ENCODE measurements around the gene MAP1A. TPM values are rescaled to one million over a fixed set of nuclear protein-coding genes. Genes with fewer than 3 reads are reported as not detected.
A peak's percentile ranks its signal among the peaks of the same experiment; 100 is the strongest.

Gene MAP1A
- total and polyA plus RNA-seq, 2 of the 13 experiments (the other 11 are each of a cell fraction or from before 2014, with no cell fraction given), result 0.01 to 0.07 TPM

DNA sequence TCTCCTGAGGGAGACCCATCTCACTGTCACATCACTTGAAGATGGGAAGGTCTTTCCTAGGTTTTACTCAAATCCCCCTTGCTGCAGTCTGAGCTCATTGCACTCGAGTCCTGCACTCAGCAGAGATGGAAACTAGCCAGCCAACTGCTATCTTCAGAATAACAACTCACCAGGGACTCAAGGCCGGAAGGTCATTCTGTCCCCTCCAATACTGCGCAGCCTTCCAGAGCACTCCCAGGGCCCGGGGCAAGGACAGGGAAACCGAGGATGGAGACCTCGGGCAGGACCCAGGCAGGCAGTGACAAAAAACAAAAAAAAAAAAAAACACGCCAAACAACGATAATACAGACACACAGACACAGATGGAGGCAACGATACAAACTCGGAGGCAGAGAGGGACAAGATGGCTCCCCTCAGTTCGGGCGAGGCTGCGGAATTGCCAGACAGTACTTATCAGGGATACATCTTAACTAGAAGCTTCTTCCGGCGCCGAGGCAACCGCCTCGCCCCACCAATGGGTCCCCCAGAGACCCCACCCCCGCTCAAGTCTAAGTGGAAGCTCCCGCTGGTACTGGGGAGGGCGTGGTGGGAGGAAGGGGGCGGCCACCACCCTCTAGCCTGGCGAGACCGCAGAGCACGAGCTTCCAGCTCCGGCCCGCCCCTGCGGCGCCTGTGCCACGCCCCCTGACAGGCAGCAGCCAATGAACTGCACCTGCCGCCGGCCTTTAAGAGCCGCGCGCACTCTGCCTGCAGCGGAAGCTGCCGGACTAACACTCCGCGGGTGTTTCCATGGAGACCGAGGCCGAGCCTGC is 7.0 kb upstream of the MAP1A start (continued):
- TF ChIP-seq HOXA5 (CRISPR knock-in tag; IDR thresholded peaks at IDR 0.05), result no peak
- TF ChIP-seq YEATS2 (CRISPR knock-in tag; IDR thresholded peaks at IDR 0.05; ENCODE audit: borderline replicate concordance), result 0 out of 2 replicates have a peak, but pooled peaks have one; percentile 33
- no peak for TF ChIP-seq ZNF460 (CRISPR knock-in tag; IDR thresholded peaks at IDR 0.05; ENCODE audit: borderline replicate concordance)
- peak; percentile 72 for TF ChIP-seq SP2 (CRISPR knock-in tag; IDR thresholded peaks at IDR 0.05)
- no peak for TF ChIP-seq ZNF260 (CRISPR knock-in tag; IDR thresholded peaks at IDR 0.05; ENCODE audit: borderline replicate concordance, low read depth)
- TF ChIP-seq, protein P1, sequence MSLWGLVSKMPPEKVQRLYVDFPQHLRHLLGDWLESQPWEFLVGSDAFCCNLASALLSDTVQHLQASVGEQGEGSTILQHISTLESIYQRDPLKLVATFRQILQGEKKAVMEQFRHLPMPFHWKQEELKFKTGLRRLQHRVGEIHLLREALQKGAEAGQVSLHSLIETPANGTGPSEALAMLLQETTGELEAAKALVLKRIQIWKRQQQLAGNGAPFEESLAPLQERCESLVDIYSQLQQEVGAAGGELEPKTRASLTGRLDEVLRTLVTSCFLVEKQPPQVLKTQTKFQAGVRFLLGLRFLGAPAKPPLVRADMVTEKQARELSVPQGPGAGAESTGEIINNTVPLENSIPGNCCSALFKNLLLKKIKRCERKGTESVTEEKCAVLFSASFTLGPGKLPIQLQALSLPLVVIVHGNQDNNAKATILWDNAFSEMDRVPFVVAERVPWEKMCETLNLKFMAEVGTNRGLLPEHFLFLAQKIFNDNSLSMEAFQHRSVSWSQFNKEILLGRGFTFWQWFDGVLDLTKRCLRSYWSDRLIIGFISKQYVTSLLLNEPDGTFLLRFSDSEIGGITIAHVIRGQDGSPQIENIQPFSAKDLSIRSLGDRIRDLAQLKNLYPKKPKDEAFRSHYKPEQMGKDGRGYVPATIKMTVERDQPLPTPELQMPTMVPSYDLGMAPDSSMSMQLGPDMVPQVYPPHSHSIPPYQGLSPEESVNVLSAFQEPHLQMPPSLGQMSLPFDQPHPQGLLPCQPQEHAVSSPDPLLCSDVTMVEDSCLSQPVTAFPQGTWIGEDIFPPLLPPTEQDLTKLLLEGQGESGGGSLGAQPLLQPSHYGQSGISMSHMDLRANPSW (CRISPR knock-in tag; IDR thresholded peaks at IDR 0.05; ENCODE audit: borderline replicate concordance), result peak; percentile 41; the same call in 1 of the 2 replicates
- TF ChIP-seq MAF1 (CRISPR knock-in tag; IDR thresholded peaks at IDR 0.05; ENCODE audit: borderline replicate concordance), result no peak
- 0 out of 2 replicates have a peak, but pooled peaks have one; percentile 11 for TF ChIP-seq SMAD1 (CRISPR knock-in tag; IDR thresholded peaks at IDR 0.05; ENCODE audit: borderline replicate concordance, low read depth)
- TF ChIP-seq, protein P2, sequence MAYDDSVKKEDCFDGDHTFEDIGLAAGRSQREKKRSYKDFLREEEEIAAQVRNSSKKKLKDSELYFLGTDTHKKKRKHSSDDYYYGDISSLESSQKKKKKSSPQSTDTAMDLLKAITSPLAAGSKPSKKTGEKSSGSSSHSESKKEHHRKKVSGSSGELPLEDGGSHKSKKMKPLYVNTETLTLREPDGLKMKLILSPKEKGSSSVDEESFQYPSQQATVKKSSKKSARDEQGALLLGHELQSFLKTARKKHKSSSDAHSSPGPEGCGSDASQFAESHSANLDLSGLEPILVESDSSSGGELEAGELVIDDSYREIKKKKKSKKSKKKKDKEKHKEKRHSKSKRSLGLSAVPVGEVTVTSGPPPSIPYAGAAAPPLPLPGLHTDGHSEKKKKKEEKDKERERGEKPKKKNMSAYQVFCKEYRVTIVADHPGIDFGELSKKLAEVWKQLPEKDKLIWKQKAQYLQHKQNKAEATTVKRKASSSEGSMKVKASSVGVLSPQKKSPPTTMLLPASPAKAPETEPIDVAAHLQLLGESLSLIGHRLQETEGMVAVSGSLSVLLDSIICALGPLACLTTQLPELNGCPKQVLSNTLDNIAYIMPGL (CRISPR knock-in tag; IDR thresholded peaks at IDR 0.05; ENCODE audit: borderline replicate concordance in 1 of 2, low read depth in 1 of 2), result peak in 1 of 2 experiments; percentile 46; a peak in 2 of 4 replicates
- TF ChIP-seq, protein P3, sequence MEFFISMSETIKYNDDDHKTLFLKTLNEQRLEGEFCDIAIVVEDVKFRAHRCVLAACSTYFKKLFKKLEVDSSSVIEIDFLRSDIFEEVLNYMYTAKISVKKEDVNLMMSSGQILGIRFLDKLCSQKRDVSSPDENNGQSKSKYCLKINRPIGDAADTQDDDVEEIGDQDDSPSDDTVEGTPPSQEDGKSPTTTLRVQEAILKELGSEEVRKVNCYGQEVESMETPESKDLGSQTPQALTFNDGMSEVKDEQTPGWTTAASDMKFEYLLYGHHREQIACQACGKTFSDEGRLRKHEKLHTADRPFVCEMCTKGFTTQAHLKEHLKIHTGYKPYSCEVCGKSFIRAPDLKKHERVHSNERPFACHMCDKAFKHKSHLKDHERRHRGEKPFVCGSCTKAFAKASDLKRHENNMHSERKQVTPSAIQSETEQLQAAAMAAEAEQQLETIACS (CRISPR knock-in tag; IDR thresholded peaks at IDR 0.05), result no peak
- TF ChIP-seq, protein P4, sequence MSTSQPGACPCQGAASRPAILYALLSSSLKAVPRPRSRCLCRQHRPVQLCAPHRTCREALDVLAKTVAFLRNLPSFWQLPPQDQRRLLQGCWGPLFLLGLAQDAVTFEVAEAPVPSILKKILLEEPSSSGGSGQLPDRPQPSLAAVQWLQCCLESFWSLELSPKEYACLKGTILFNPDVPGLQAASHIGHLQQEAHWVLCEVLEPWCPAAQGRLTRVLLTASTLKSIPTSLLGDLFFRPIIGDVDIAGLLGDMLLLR (CRISPR knock-in tag; IDR thresholded peaks at IDR 0.05), result peak; percentile 39; the same call in 1 of the 2 replicates
- no peak for TF ChIP-seq CHCHD3 (CRISPR knock-in tag; IDR thresholded peaks at IDR 0.05)
- TF ChIP-seq CEBPB (IDR thresholded peaks at IDR 0.05; ENCODE audit: borderline replicate concordance, low read depth, low read length), result no peak
- peak in 1 of 2 experiments; percentile 23; a peak in 1 of 4 replicates for TF ChIP-seq NR2F1 (CRISPR knock-in tag; IDR thresholded peaks at IDR 0.05)
- no peak for TF ChIP-seq ZNF780A (CRISPR knock-in tag; IDR thresholded peaks at IDR 0.05)
- no peak for TF ChIP-seq PAX8 (CRISPR knock-in tag; IDR thresholded peaks at IDR 0.05; ENCODE audit: borderline replicate concordance)
- TF ChIP-seq MED8 (CRISPR knock-in tag; IDR thresholded peaks at IDR 0.05; ENCODE audit: insufficient replicate concordance), result no peak
- TF ChIP-seq BHLHE40 (IDR thresholded peaks at IDR 0.05; ENCODE audit: low read length), result peak; percentile 46; the same call in 1 of the 2 replicates
- TF ChIP-seq ERF (CRISPR knock-in tag; IDR thresholded peaks at IDR 0.05), result peak; percentile 36; the same call in 1 of the 2 replicates
- TF ChIP-seq ATRX (CRISPR knock-in tag; IDR thresholded peaks at IDR 0.05; ENCODE audit: borderline replicate concordance), result no peak
- peak; percentile 82 for TF ChIP-seq NFYC (CRISPR knock-in tag; IDR thresholded peaks at IDR 0.05)
- peak; percentile 48 for TF ChIP-seq NR2F6 (IDR thresholded peaks at IDR 0.05)
- TF ChIP-seq NR2F6 (CRISPR knock-in tag; IDR thresholded peaks at IDR 0.05), result peak; percentile 28; the same call in 1 of the 2 replicates

All from HepG2 (cell line).